Spleen (tissue), 11 donors: ENCODE data around the gene BAAT. TPM values are rescaled to one million over a fixed set of nuclear protein-coding genes. Genes with fewer than 3 reads are reported as not detected.

Experiments used
- DNase-seq: peaks from one replicate; pipeline ENCODE4 v3.0.0-alpha.2; 2020
- H3K27ac ChIP-seq, 8 donors: fragments of 200-600 bp; sonication (generic) in 7 of 8; 1 replicate in 4 of 8; 2 replicates in 4 of 8; pipeline versions ENCODE4 v1.5.0 to v1.8.0; 2016 to 2021; ENCODE audit warnings: inconsistent platforms in 4 of 8, mild to moderate bottlenecking in 4 of 8, moderate library complexity in 1 of 8
- H3K27me3 ChIP-seq, 7 donors: fragments of 200-600 bp; sonication (generic) in 6 of 7; replicated peaks in 1 of 7; 1 replicate in 4 of 7; 2 replicates in 3 of 7; pipeline versions ENCODE4 v1.5.0 to v1.8.0; 2016 to 2021; ENCODE audit warnings: inconsistent platforms in 3 of 7, mild to moderate bottlenecking in 1 of 7
- H3K36me3 ChIP-seq, 6 donors: fragments of 200-600 bp; sonication (generic) in 5 of 6; 1 replicate in 4 of 6; 2 replicates in 2 of 6; pipeline versions ENCODE4 v1.5.0 to v1.8.0; 2016 to 2021; ENCODE audit warnings: inconsistent platforms in 2 of 6
- H3K4me1 ChIP-seq, 6 donors: fragments of 200-600 bp; sonication (generic) in 5 of 6; 1 replicate in 3 of 6; 2 replicates in 3 of 6; pipeline versions ENCODE4 v1.5.0 to v1.8.0; 2016 to 2021; ENCODE audit warnings: inconsistent platforms in 3 of 6
- H3K4me3 ChIP-seq, 8 donors: fragments of 200-600 bp; sonication (generic) in 7 of 8; 1 replicate in 4 of 8; 2 replicates in 4 of 8; pipeline versions ENCODE4 v1.5.0 to v1.8.0; 2016 to 2021; ENCODE audit warnings: inconsistent platforms in 4 of 8, mild to moderate bottlenecking in 4 of 8, moderate library complexity in 2 of 8
- H3K9me3 ChIP-seq, 8 donors: fragments of 200-600 bp; sonication (generic) in 7 of 8; 1 replicate in 4 of 8; 2 replicates in 4 of 8; pipeline versions ENCODE4 v1.5.0 to v1.8.0; 2016 to 2021; ENCODE audit warnings: inconsistent platforms in 4 of 8
- CTCF ChIP-seq, 11 experiments: fragments of 200-600 bp in 7 of 11; fragments of 450-650 bp in 4 of 11; sonication (generic) in 4 of 11; IDR thresholded peaks in 8 of 11; conservative IDR thresholded peaks in 3 of 11; 1 replicate in 7 of 11; 2 replicates in 4 of 11; pipeline versions ENCODE4 v1.4.0 to v1.8.0; 2016 to 2021; ENCODE audit warnings: antibody characterized with exemption in 11 of 11, inconsistent platforms in 4 of 11, mild to moderate bottlenecking in 1 of 11
- POLR2A ChIP-seq, 3 donors: fragments of 450-650 bp; IDR thresholded peaks; one replicate each; pipeline ENCODE4 v1.5.1; 2017; ENCODE audit warnings: antibody characterized with exemption in 3 of 3, mild to moderate bottlenecking in 1 of 3
- POLR2AphosphoS5 ChIP-seq, 3 donors: sonication (generic); formaldehyde crosslinking; IDR thresholded peaks; one replicate each; pipeline ENCODE4 v1.5.1; 2017; ENCODE audit warnings: antibody characterized with exemption in 3 of 3
- WGBS, 5 donors: extraction: QIAGEN DNeasy Blood & Tissue Kit in 3 of 5; methylation state at CpG; one replicate each; pipeline versions ENCODE4 v1.1.5 to v1.1.7; 2013 to 2018; 5-methylcytosine and 5-hydroxymethylcytosine counted together
- intact Hi-C: fragments of 100-400 bp; cut with DNase I; formaldehyde crosslinking; loops from one replicate; pipeline ENCODE4 v1.15.0; 2023; ENCODE audit warnings: low total_unique reads
- polyA plus RNA-seq, 3 donors: library from polyadenylated mRNA; stranded (reverse); fragments of 200-250 nt; gene quantifications; one replicate each; pipeline ENCODE4 v1.2.1, GENCODE V29; 2013
- total RNA-seq, 7 donors: library from RNA; depleted of rRNA in 3 of 7; stranded (reverse); fragments of >200 nt in 3 of 7; fragmentation: NEBNext Ultra II Directional in 4 of 7; extraction: Animal tissue kit (Norgen Biotek cat#: 25700) in 4 of 7; gene quantifications; one replicate each; pipeline versions ENCODE4 v1.1.0 to v1.2.1, GENCODE V29; 2016 to 2021
- donor health status: healthy with polysubstance abuse.
- donor health status: DM: no; HTN: no; CAD: no; lungs with moderate emphysema.
- donor health status: DM: no; HTN: no; CAD: no.
- donor health status: Bipolar disorder and iron deficiency.
- donor health status: healthy.
- donor health status: DM: no; HTN: no; CAD: no.
- donor health status: DM: yes; HTN: yes; CAD: no.

The BAAT gene
- total and polyA plus RNA-seq, 10 donors: 0.02 to 0.15 (median 0.10) TPM; not detected in 6

- intact Hi-C loops: no loop called here
- TF ChIP-seq POLR2AphosphoS5 (IDR thresholded peaks at IDR 0.05): no peak
- no peak for TF ChIP-seq POLR2A (IDR thresholded peaks at IDR 0.05)
- no peak for TF ChIP-seq CTCF (IDR thresholded peaks at IDR 0.05 in 8 of 11, conservative IDR thresholded peaks at IDR 0.05 in 3 of 11)
- Histone ChIP-seq H3K9me3 (no peaks in the 10 kb centered on the region), H3K4me3 (no peak overlapping the region), H3K36me3 (no peaks in the 10 kb centered on the region), H3K27ac (no peak overlapping the region), H3K4me1 (no peaks in the 10 kb centered on the region), H3K27me3 (no peaks in the 10 kb centered on the region)
- WGBS, 5 donors: 70 to 79% (median 70%) methylated on average over 6 to 7 of the region's 7 CpGs
- no peak for DNase-seq
Observed at GRCh38 chr9:101354765-101355708, 29.8 kb downstream of the BAAT start.

GRCh38 chr9:101354143-101354764 lies 30.6 kb downstream of the BAAT start:
- H3K9me3 ChIP-seq: no peaks in the 10 kb centered on the region
- DNase-seq: no peak
- WGBS, 5 donors: 81 to 88% (median 84%) methylated on average over 5 of the region's 5 CpGs
- H3K27me3 ChIP-seq: no peaks in the 10 kb centered on the region
- TF ChIP-seq POLR2AphosphoS5 (IDR thresholded peaks at IDR 0.05) (no peak), CTCF (IDR thresholded peaks at IDR 0.05 in 8 of 11, conservative IDR thresholded peaks at IDR 0.05 in 3 of 11) (no peak), POLR2A (IDR thresholded peaks at IDR 0.05) (no peak)
- H3K36me3 ChIP-seq: no peaks in the 10 kb centered on the region
- H3K27ac ChIP-seq: no peak overlapping the region
- intact Hi-C loops: no loop called here
- no peak overlapping the region for H3K4me3 ChIP-seq
- no peaks in the 10 kb centered on the region for H3K4me1 ChIP-seq

- intact Hi-C loops: no loop called here
- DNase-seq: no peak
Observed at GRCh38 chr9:101353683-101354082, 31.1 kb downstream of the BAAT start.

More at GRCh38 chr9:101353683-101354082, 31.1 kb downstream of the BAAT start:
- H3K27me3 ChIP-seq: no peaks in the 10 kb centered on the region
- H3K4me3 ChIP-seq: no peak overlapping the region
- no peak overlapping the region for H3K27ac ChIP-seq
- no peak for TF ChIP-seq POLR2AphosphoS5 (IDR thresholded peaks at IDR 0.05)
- TF ChIP-seq CTCF (IDR thresholded peaks at IDR 0.05 in 8 of 11, conservative IDR thresholded peaks at IDR 0.05 in 3 of 11): no peak
- no peak for TF ChIP-seq POLR2A (IDR thresholded peaks at IDR 0.05)
- H3K36me3 ChIP-seq: no peaks in the 10 kb centered on the region
- 69 to 83% (median 77%) methylated on average over 2 of the region's 2 CpGs for WGBS, 5 donors
- H3K4me1 ChIP-seq: no peaks in the 10 kb centered on the region
- H3K9me3 ChIP-seq: no peaks in the 10 kb centered on the region
